Thymus (tissue), 2 donors: ENCODE results near the gene WDHD1. TPM values are rescaled to one million over a fixed set of nuclear protein-coding genes. Genes with fewer than 3 reads are reported as not detected.

Experiments used
- polyA plus RNA-seq: library from polyadenylated mRNA; stranded (reverse); fragments of 200-250 nt; gene quantifications from one replicate; pipeline ENCODE4 v1.2.3, GENCODE V29; 2013
- total RNA-seq: library from RNA; stranded (reverse); fragments of 120-200 nt; gene quantifications from one replicate; pipeline ENCODE4 v1.2.4, GENCODE V29; 2013
- donor health status: healthy.

The WDHD1 gene
- total and polyA plus RNA-seq, 2 donors, result 3.7 to 20.3 TPM

Other genes with a start within 250 kb of the WDHD1 start
- 16.4 TPM for gene GCH1, start 124.3 kb downstream of the WDHD1 start, total RNA-seq
- 22.5 TPM for gene GCH1, start 124.3 kb downstream of the WDHD1 start, polyA plus RNA-seq
- 9.7 TPM for gene SOCS4, start 137 bp upstream of the WDHD1 start, total RNA-seq
- gene SOCS4, start 137 bp upstream of the WDHD1 start, polyA plus RNA-seq, result 12.9 TPM
- 15.9 TPM for gene MAPK1IP1L, start 24.5 kb upstream of the WDHD1 start, total RNA-seq
- 42.1 TPM for gene MAPK1IP1L, start 24.5 kb upstream of the WDHD1 start, polyA plus RNA-seq
- 34.4 TPM for gene LGALS3, start 102.2 kb upstream of the WDHD1 start, total RNA-seq
- gene LGALS3, start 102.2 kb upstream of the WDHD1 start, polyA plus RNA-seq, result 301 TPM
- gene DLGAP5, start 164.5 kb upstream of the WDHD1 start, total RNA-seq, result 67.6 TPM
- 3.0 TPM for gene DLGAP5, start 164.5 kb upstream of the WDHD1 start, polyA plus RNA-seq
- gene FBXO34, start 244.3 kb upstream of the WDHD1 start, total RNA-seq, result 23.3 TPM
- 15.8 TPM for gene FBXO34, start 244.3 kb upstream of the WDHD1 start, polyA plus RNA-seq